Right kidney (tissue), 1 donor: ENCODE measurements around the gene RALGAPA2.

ENCODE experiments used
- DNase-seq: peaks from one replicate; pipeline ENCODE4 v3.0.0-alpha.2; 2016

Gene RALGAPA2

GRCh38 chr20:20629556-20630188 is 82.8 kb downstream of the RALGAPA2 start:
- DNase-seq, result no peak

GRCh38 chr20:20628314-20628713 is 84.1 kb downstream of the RALGAPA2 start:
- no peak for DNase-seq

- no peak for DNase-seq
Measured at GRCh38 chr20:20627471-20627870, 85.0 kb downstream of the RALGAPA2 start.

GRCh38 chr20:20624914-20625313 is 87.5 kb downstream of the RALGAPA2 start:
- no peak for DNase-seq

GRCh38 chr20:20621195-20621594 is 91.2 kb downstream of the RALGAPA2 start:
- DNase-seq, result no peak

- DNase-seq, result no peak
Measured at GRCh38 chr20:20614391-20614790, 98.1 kb downstream of the RALGAPA2 start.

- DNase-seq, result no peak
Measured at GRCh38 chr20:20612251-20612650, 100.2 kb downstream of the RALGAPA2 start.

GRCh38 chr20:20611167-20611566 is 101.3 kb downstream of the RALGAPA2 start:
- no peak for DNase-seq

- DNase-seq, result no peak
Measured at GRCh38 chr20:20609522-20609921, 102.9 kb downstream of the RALGAPA2 start.

- DNase-seq, result no peak
Measured at GRCh38 chr20:20608641-20609040, 103.8 kb downstream of the RALGAPA2 start.

GRCh38 chr20:20608041-20608440 is 104.4 kb downstream of the RALGAPA2 start:
- DNase-seq, result no peak

- DNase-seq, result no peak
Measured at GRCh38 chr20:20606881-20607280, 105.6 kb downstream of the RALGAPA2 start.

GRCh38 chr20:20606050-20606449 is 106.4 kb downstream of the RALGAPA2 start:
- no peak for DNase-seq

- DNase-seq, result no peak
Measured at GRCh38 chr20:20604907-20605306, 107.5 kb downstream of the RALGAPA2 start.

GRCh38 chr20:20604357-20604756 is 108.1 kb downstream of the RALGAPA2 start:
- DNase-seq, result no peak

- DNase-seq, result no peak
Measured at GRCh38 chr20:20603339-20603990, 109.0 kb downstream of the RALGAPA2 start.

- DNase-seq, result no peak
Measured at GRCh38 chr20:20597966-20598365, 114.5 kb downstream of the RALGAPA2 start.

GRCh38 chr20:20594171-20594530 is 118.3 kb downstream of the RALGAPA2 start:
- no peak for DNase-seq

GRCh38 chr20:20593447-20594170 is 118.8 kb downstream of the RALGAPA2 start:
- DNase-seq, result peak; percentile 21

- no peak for DNase-seq
Measured at GRCh38 chr20:20585146-20585545, 127.3 kb downstream of the RALGAPA2 start.

- DNase-seq, result no peak
Measured at GRCh38 chr20:20582734-20583133, 129.7 kb downstream of the RALGAPA2 start.

- DNase-seq, result no peak
Measured at GRCh38 chr20:20580139-20580538, 132.3 kb downstream of the RALGAPA2 start.

- no peak for DNase-seq
Measured at GRCh38 chr20:20578838-20579237, 133.6 kb downstream of the RALGAPA2 start.

- DNase-seq, result no peak
Measured at GRCh38 chr20:20573797-20574196, 138.6 kb downstream of the RALGAPA2 start.
